GM18517 (cell line): ENCODE results near the gene DROSHA.

Experiments
- ATAC-seq: cut with Tn5 transposase; IDR thresholded peaks from one replicate; pipeline ENCODE4 v1.9.1; 2021; ENCODE audit warnings: mild to moderate bottlenecking, moderate library complexity; ENCODE audit not compliant: unreplicated experiment

DROSHA gene

GRCh38 chr5:31471040-31471439, 60.9 kb downstream of the DROSHA start:
- no peak for ATAC-seq

GRCh38 chr5:31470608-31471007, 61.3 kb downstream of the DROSHA start:
- ATAC-seq = no peak

GRCh38 chr5:31469886-31470285, 62.0 kb downstream of the DROSHA start:
- no peak for ATAC-seq

GRCh38 chr5:31469466-31469865, 62.4 kb downstream of the DROSHA start:
- no peak for ATAC-seq

GRCh38 chr5:31465291-31465690, 66.6 kb downstream of the DROSHA start:
- no peak for ATAC-seq

GRCh38 chr5:31464081-31464480, 67.8 kb downstream of the DROSHA start:
- no peak for ATAC-seq

GRCh38 chr5:31463351-31463750, 68.5 kb downstream of the DROSHA start:
- no peak for ATAC-seq

GRCh38 chr5:31459594-31459993, 72.3 kb downstream of the DROSHA start:
- no peak for ATAC-seq

- no peak for ATAC-seq
Observed at GRCh38 chr5:31455172-31455571, 76.7 kb downstream of the DROSHA start.

GRCh38 chr5:31453522-31453921, 78.4 kb downstream of the DROSHA start:
- no peak for ATAC-seq

GRCh38 chr5:31452314-31452713, 79.6 kb downstream of the DROSHA start:
- no peak for ATAC-seq

GRCh38 chr5:31449962-31450361, 81.9 kb downstream of the DROSHA start:
- ATAC-seq = no peak

- ATAC-seq = no peak
Observed at GRCh38 chr5:31449174-31449573, 82.7 kb downstream of the DROSHA start.

- ATAC-seq = no peak
Observed at GRCh38 chr5:31445041-31445600, 86.8 kb downstream of the DROSHA start.

- no peak for ATAC-seq
Observed at GRCh38 chr5:31443572-31443971, 88.3 kb downstream of the DROSHA start.

GRCh38 chr5:31442058-31442745, 89.7 kb downstream of the DROSHA start:
- ATAC-seq = no peak

- no peak for ATAC-seq
Observed at GRCh38 chr5:31436851-31437250, 95.0 kb downstream of the DROSHA start.

- ATAC-seq = no peak
Observed at GRCh38 chr5:31435730-31436129, 96.2 kb downstream of the DROSHA start.

GRCh38 chr5:31434898-31435297, 97.0 kb downstream of the DROSHA start:
- no peak for ATAC-seq

GRCh38 chr5:31433229-31433628, 98.7 kb downstream of the DROSHA start:
- ATAC-seq = no peak

- no peak for ATAC-seq
Observed at GRCh38 chr5:31427724-31428309, 104.1 kb downstream of the DROSHA start.

GRCh38 chr5:31427013-31427723, 104.7 kb downstream of the DROSHA start:
- ATAC-seq = no peak
